K562 (cell line): ENCODE results near the gene RLN1. TPM values are rescaled to one million over a fixed set of nuclear protein-coding genes. Genes with fewer than 3 reads are reported as not detected.
"Not testable (repeated sequence)": the region's sequence is repeated elsewhere in the genome, so short reads cannot be mapped to it uniquely, and the experiment has no call there.

Experiments used
- ATAC-seq: fragments of 200-7000 bp; cut with Tn5 transposase; 3 replicates; pipeline ENCODE4 v1.9.1; 2020; ENCODE audit warnings: moderate library complexity
- Bru-seq: library from RNA; stranded (reverse); fragments of 400-500 nt; gene quantifications from one replicate; lab custom pipeline; 2021; lab: Mats Ljungman, UMichigan
- BruChase-seq, 2 experiments: library from RNA; stranded (reverse); fragments of 400-500 nt; gene quantifications; one replicate each; lab custom pipeline; 2021; lab: Mats Ljungman, UMichigan
- BruUV-seq: library from RNA; stranded (reverse); fragments of 400-500 nt; replicated peaks from 2 replicates; lab custom pipeline; 2021; lab: Mats Ljungman, UMichigan
- CTCF ChIA-PET: fragments of 300-600 bp; formaldehyde crosslinking; extraction: SDS; loops from one replicate; lab custom pipeline; 2021; ENCODE audit warnings: low intra/inter-chr PET ratio; lab: Yijun Ruan, JAX
- POLR2A ChIA-PET: fragments of 300-600, 350-650 bp; sonication (Branson Sonifier 250); formaldehyde crosslinking; extraction: SDS; loops from one replicate; lab custom pipeline; 2021; ENCODE audit warnings: antibody characterized with exemption, inconsistent platforms; lab: Yijun Ruan, JAX
- DNase-seq, 4 experiments: peaks; one replicate each; pipeline versions ENCODE4 v3.0.0 to v3.0.0-alpha.2; 2011 to 2018; ENCODE audit warnings: low spot score in 3 of 4, mixed read lengths in 3 of 4; ENCODE audit errors: extremely low read depth in 1 of 4
- FAIRE-seq: peaks from 2 replicates; lab custom pipeline; 2011; peaks lifted over from hg19 to GRCh38; lab: Jason Lieb, UNC
- H2AFZ ChIP-seq: 2 replicates; pipeline ENCODE4 v1.6.0; 2011; ENCODE audit warnings: low read depth, low read length, control low read depth, inconsistent platforms
- H3K27ac ChIP-seq: fragments of 200-600 bp; 3 replicates; pipeline ENCODE4 v1.8.0; 2011; ENCODE audit warnings: low read depth, mild to moderate bottlenecking, control low read depth, inconsistent platforms, low read length, moderate library complexity, mixed read lengths; ENCODE audit errors: extremely low read depth
- H3K27me3 ChIP-seq, 2 experiments: fragments of 300-600 bp in 1 of 2; 2 replicates in 1 of 2; 3 replicates in 1 of 2; pipeline versions ENCODE4 v1.6.0 to v1.8.0; 2011; ENCODE audit warnings: inconsistent platforms in 2 of 2, low read length in 2 of 2, mild to moderate bottlenecking in 1 of 2, mixed read lengths in 1 of 2, moderate library complexity in 1 of 2; ENCODE audit not compliant: control insufficient read depth in 2 of 2, insufficient read depth in 2 of 2
- H3K36me3 ChIP-seq: fragments of 300-600 bp; 3 replicates; pipeline ENCODE4 v1.8.0; 2011; ENCODE audit warnings: mild to moderate bottlenecking, low read length, inconsistent platforms; ENCODE audit not compliant: control insufficient read depth, insufficient read depth
- H3K4me1 ChIP-seq, 2 experiments: fragments of 200-600 bp in 1 of 2; replicated peaks in 1 of 2; 2 replicates in 1 of 2; 3 replicates in 1 of 2; pipeline versions ENCODE4 v1.5.1 to v1.8.0; 2011; ENCODE audit warnings: inconsistent platforms in 2 of 2, low read length in 2 of 2, mild to moderate bottlenecking in 1 of 2, mixed read lengths in 1 of 2, moderate library complexity in 1 of 2; ENCODE audit not compliant: control insufficient read depth in 2 of 2, insufficient read depth in 2 of 2
- H3K4me2 ChIP-seq: 2 replicates; pipeline ENCODE4 v1.6.1; 2011; ENCODE audit warnings: low read length, control low read depth, inconsistent platforms, mixed read lengths; ENCODE audit not compliant: insufficient read depth
- H3K4me3 ChIP-seq: fragments of 200-600 bp; sonication (generic), shearing (Covaris generic); 2 replicates; pipeline ENCODE4 v1.5.1; 2016; ENCODE audit warnings: control low read depth, inconsistent platforms
- H3K79me2 ChIP-seq: fragments of 200-600 bp; 3 replicates; pipeline ENCODE4 v1.8.0; 2011; ENCODE audit warnings: low read length, inconsistent platforms; ENCODE audit not compliant: control insufficient read depth, insufficient read depth
- H3K9ac ChIP-seq, 2 experiments: 2 replicates each; pipeline versions ENCODE4 v1.6.0 to v1.6.1; 2011; ENCODE audit warnings: low read depth in 2 of 2, low read length in 2 of 2, control low read depth in 1 of 2, inconsistent platforms in 1 of 2, mild to moderate bottlenecking in 1 of 2, mixed read lengths in 1 of 2; ENCODE audit not compliant: insufficient read depth in 1 of 2
- H3K9me1 ChIP-seq: one replicate; pipeline ENCODE4 v1.6.0; 2011; ENCODE audit warnings: inconsistent platforms, mild to moderate bottlenecking, low read length, moderate library complexity; ENCODE audit not compliant: control insufficient read depth, insufficient read depth
- H3K9me3 ChIP-seq: replicated peaks from 2 replicates; pipeline ENCODE4 v1.5.1; 2011; ENCODE audit warnings: low read depth, low read length, inconsistent platforms; ENCODE audit not compliant: control insufficient read depth, insufficient read depth
- H4K20me1 ChIP-seq: replicated peaks from 2 replicates; pipeline ENCODE4 v1.6.1; 2011; ENCODE audit warnings: low read length, inconsistent platforms, mixed read lengths; ENCODE audit not compliant: control insufficient read depth, insufficient read depth
- WGBS: fragments of 100-300 bp; shearing (Covaris generic); methylation state at CpG from one replicate; pipeline ENCODE4 v1.1.6; 2016; ENCODE audit warnings: low coverage, mixed read lengths; ENCODE audit not compliant: insufficient coverage; ENCODE audit errors: missing lambda C conversion rate; 5-methylcytosine and 5-hydroxymethylcytosine counted together
- in situ Hi-C: fragments of 300-500 bp; cut with MboI; formaldehyde crosslinking; loops from 4 replicates; pipeline ENCODE4 v1.15.0; 2018; ENCODE audit warnings: inconsistent platforms, mixed read lengths
- intact Hi-C: fragments of 100-400 bp; cut with micrococcal nuclease; formaldehyde crosslinking; loops from 2 replicates; pipeline ENCODE4 v1.14.2; 2022
- long read RNA-seq, 3 experiments: library from polyadenylated mRNA in 2 of 3; library from RNA in 1 of 3; unstranded in 2 of 3; stranded (forward) in 1 of 3; transcript quantifications; one replicate each; pipeline ENCODE4 v2.0.0, GENCODE V29; 2019 to 2022
- polyA minus RNA-seq, 3 experiments: library from RNA; depleted of rRNA, polyadenylated mRNA; stranded (reverse); fragments of >200 nt; gene quantifications; 2 replicates each; pipeline ENCODE4 v1.2.3, GENCODE V29; 2011
- polyA plus RNA-seq, 8 experiments: library from polyadenylated mRNA; depleted of rRNA in 4 of 8; stranded (reverse) in 5 of 8; unstranded in 3 of 8; fragments of >200 nt; fragmentation: Nextera tagmentation in 2 of 8; fragmentation: Illumina TruSeq in 1 of 8; extraction: Ambion mirVana in 2 of 8; extraction: Trizol in 1 of 8; gene quantifications; 2 replicates each; pipeline versions ENCODE4 v1.2.1 to v1.2.3, GENCODE V29; 2011 to 2014; ENCODE audit warnings: inconsistent platforms in 1 of 8, missing spikeins in 1 of 8
- total RNA-seq, 7 experiments: library from RNA; depleted of rRNA in 6 of 7; stranded (reverse); fragments of >200 nt in 6 of 7; fragmentation: Illumina TruSeq in 2 of 7; extraction: Trizol in 2 of 7; gene quantifications; 2 replicates each; pipeline versions ENCODE4 v1.2.1 to v1.2.3, GENCODE V29; 2011 to 2021; ENCODE audit warnings: low replicate concordance in 1 of 7

Gene RLN1
- total RNA-seq (2011; cell fraction: chromatin; rRNA removed; ENCODE audit: low replicate concordance): not detected in 2 replicates
- total RNA-seq (2011; cell fraction: nucleolus; rRNA removed): not detected in 2 replicates
- total RNA-seq (2011; cell fraction: nucleoplasm; rRNA removed): not detected in 2 replicates
- total RNA-seq (2014; rRNA removed): not detected in 2 replicates
- not detected in 2 replicates for total RNA-seq (2014; rRNA removed; fragmentation: Illumina TruSeq; extraction: Trizol)
- not detected in 2 replicates for total RNA-seq (2015; rRNA removed; fragmentation: Illumina TruSeq; extraction: Trizol)
- total RNA-seq (2021): not detected in 2 replicates
- not detected in 2 replicates for polyA plus RNA-seq (2011; rRNA removed)
- not detected in 2 replicates for polyA plus RNA-seq (2011; cell fraction: cytosol; rRNA removed)
- not detected in 2 replicates for polyA plus RNA-seq (2011; cell fraction: nucleus; rRNA removed)
- polyA plus RNA-seq (2012): not detected in 2 replicates
- not detected in 2 replicates for polyA plus RNA-seq (2014; fragmentation: Illumina TruSeq; extraction: Trizol)
- polyA plus RNA-seq (2014; fragmentation: Nextera tagmentation; extraction: Ambion mirVana): not detected
- not detected in 2 replicates for polyA plus RNA-seq (2014; rRNA removed)
- polyA minus RNA-seq (2011; rRNA and poly(A)+ RNA removed): not detected in 2 replicates
- polyA minus RNA-seq (2011; cell fraction: cytosol; rRNA and poly(A)+ RNA removed): not detected in 2 replicates
- not detected in 2 replicates for polyA minus RNA-seq (2011; cell fraction: nucleus; rRNA and poly(A)+ RNA removed)
- Bru-seq, nascent RNA: not detected
- BruChase-seq, experiment 1, labeled RNA remaining after a 2-hour chase: percentile 8 among the genes with signal in this experiment
- BruChase-seq, experiment 2, labeled RNA remaining after a 6-hour chase: percentile 22 among the genes with signal in this experiment
- long read RNA-seq, experiment 1: 0 reads
- long read RNA-seq, experiment 2: 0 reads
- long read RNA-seq, experiment 3: 0 reads

- H2AFZ ChIP-seq, H3K36me3 ChIP-seq, H4K20me1 ChIP-seq, H3K79me2 ChIP-seq, DNase-seq, H3K27ac ChIP-seq, H3K9me1 ChIP-seq, CTCF ChIA-PET, H3K4me2 ChIP-seq, H3K9me3 ChIP-seq, H3K4me1 ChIP-seq, H3K4me3 ChIP-seq, H3K9ac ChIP-seq, POLR2A ChIA-PET, H3K27me3 ChIP-seq, intact Hi-C loops, BruUV-seq: not testable (repeated sequence)
- in situ Hi-C loops: loop anchor here (5.0 kb wide), 1 partner anchor 37 kb away; the partner anchor contains the start of gene RLN2
- WGBS: 83% methylated on average over 7 of the region's 50 CpGs
- FAIRE-seq: peak; percentile 29
- ATAC-seq: peak; percentile 97
Measured at GRCh38 chr9:5338992-5339981, at the start of gene RLN1. Gene RLN1 (minus strand): TSS chr9:5339876. CDS start chr9:5339746, 130 bp downstream.
